Cardiac muscle cell (in vitro differentiated cells and primary cell): ENCODE measurements around the gene IP6K2. TPM values are rescaled to one million over a fixed set of nuclear protein-coding genes. Genes with fewer than 3 reads are reported as not detected.
"Not testable (repeated sequence)": the region's sequence is repeated elsewhere in the genome, so short reads cannot be mapped to it uniquely, and the experiment has no call there.

Source experiments
- DNase-seq, 2 donors: peaks; one replicate each; pipeline versions ENCODE4 v3.0.0 to v3.0.0-alpha.2; 2010 to 2017; ENCODE audit warnings: low read depth in 1 of 2, low spot score in 1 of 2
- H3K27ac ChIP-seq: fragments of 200-600 bp; sonication (generic); 2 replicates; pipeline ENCODE4 v1.5.1; 2016
- H3K27me3 ChIP-seq: fragments of 200-600 bp; sonication (generic); 2 replicates; pipeline ENCODE4 v1.6.0; 2016; ENCODE audit warnings: control low read depth
- H3K36me3 ChIP-seq: fragments of 200-600 bp; sonication (generic); 2 replicates; pipeline ENCODE4 v1.5.1; 2016; ENCODE audit warnings: control low read depth
- H3K4me1 ChIP-seq: fragments of 200-600 bp; sonication (generic); 2 replicates; pipeline ENCODE4 v1.8.1; 2017; ENCODE audit warnings: low read depth, mild to moderate bottlenecking, mixed run types
- H3K4me3 ChIP-seq: fragments of 200-600 bp; sonication (generic); 2 replicates; pipeline ENCODE4 v1.5.1; 2016; ENCODE audit warnings: mild to moderate bottlenecking
- H3K9me3 ChIP-seq: fragments of 200-600 bp; sonication (generic); 2 replicates; pipeline ENCODE4 v1.5.1; 2017; ENCODE audit warnings: low read depth, mild to moderate bottlenecking, control low read depth
- CTCF ChIP-seq: IDR thresholded peaks from 2 replicates; pipeline ENCODE4 v1.5.1; 2012; ENCODE audit warnings: low read depth, mild to moderate bottlenecking, low read length
- polyA plus RNA-seq: library from polyadenylated mRNA; unstranded; fragments of >200 nt; fragmentation: Nextera tagmentation; extraction: Ambion mirVana; gene quantifications from 2 replicates; pipeline ENCODE4 v1.2.1, GENCODE V29; 2016
- total RNA-seq: library from RNA; depleted of rRNA; stranded (reverse); fragments of >200 nt; gene quantifications from 2 replicates; pipeline ENCODE4 v1.2.3, GENCODE V29; 2016

IP6K2 gene
- total and polyA plus RNA-seq, 2 experiments from 2014 or later = 119 to 130 TPM

- Histone ChIP-seq H3K27me3 (no peaks in the 10 kb centered on the region), H3K36me3 (no peaks in the 10 kb centered on the region), H3K9me3 (no peaks in the 10 kb centered on the region), H3K27ac (peak overlapping the region; percentile 27), H3K4me3 (no peak overlapping the region), H3K4me1 (no peaks in the 10 kb centered on the region)
- peak; percentile 82 to 95 for DNase-seq
- TF ChIP-seq CTCF = peak; percentile 89
These were observed 23.2 kb upstream of the IP6K2 start for GRCh38 chr3:48739955-48740823.

DNA sequence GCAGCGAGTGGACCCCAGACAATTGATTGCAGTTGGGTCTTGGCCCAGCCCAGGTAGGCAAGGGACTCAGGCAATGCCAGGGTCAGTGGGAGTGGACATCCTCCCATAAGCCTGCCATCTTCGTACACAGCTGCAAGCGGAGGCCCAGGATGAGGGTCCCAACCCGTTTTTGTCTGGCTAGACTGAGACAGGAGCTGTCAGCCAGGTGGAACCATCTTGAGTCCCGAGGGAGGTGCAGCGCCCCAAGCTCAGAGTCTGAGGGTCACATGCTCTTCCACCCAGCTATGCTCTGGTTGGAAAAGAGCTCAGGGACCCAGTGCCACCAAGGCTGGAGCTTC is 22.6 kb upstream of the IP6K2 start:
- TF ChIP-seq CTCF = no peak
- no peaks in the 10 kb centered on the region for H3K27me3 ChIP-seq
- no peak overlapping the region for H3K4me3 ChIP-seq
- no peaks in the 10 kb centered on the region for H3K9me3 ChIP-seq
- no peak overlapping the region for H3K27ac ChIP-seq
- no peaks in the 10 kb centered on the region for H3K36me3 ChIP-seq
- no peaks in the 10 kb centered on the region for H3K4me1 ChIP-seq
- no peak for DNase-seq

DNA sequence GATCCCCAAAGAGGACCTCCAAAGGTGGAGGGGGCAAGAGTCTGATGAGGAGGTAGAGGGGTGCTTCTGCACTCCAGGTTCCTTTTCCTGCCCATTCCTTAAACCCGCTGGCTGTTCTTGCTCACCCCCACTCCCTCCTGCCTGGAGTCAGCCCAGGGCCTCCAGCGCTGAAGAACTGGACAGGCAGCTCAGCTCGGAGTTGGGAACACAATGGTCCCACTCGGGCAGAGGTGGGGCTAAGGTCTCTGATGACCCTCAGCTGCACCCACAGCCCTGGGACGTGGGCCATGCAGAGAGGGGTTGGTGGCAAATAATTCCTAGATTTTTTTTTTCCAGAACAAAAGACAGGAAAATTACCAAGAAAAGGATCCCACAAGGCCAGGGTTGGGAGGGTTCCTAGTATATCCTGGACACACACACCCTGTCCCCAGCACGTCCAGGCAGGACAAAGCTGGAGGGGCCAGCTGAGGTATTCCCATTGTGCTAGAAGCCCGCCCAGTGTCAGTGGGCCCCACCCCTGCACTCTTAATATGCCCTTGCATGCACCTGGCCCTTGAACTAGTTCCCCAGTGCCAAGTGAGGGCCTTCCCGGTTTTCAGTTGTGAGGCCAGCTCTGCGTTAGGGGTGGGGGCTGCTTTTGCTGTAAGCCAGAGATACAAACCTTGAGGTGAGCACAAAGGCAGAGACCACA is 22.1 kb upstream of the IP6K2 start:
- no peaks in the 10 kb centered on the region for H3K27me3 ChIP-seq
- no peak overlapping the region for H3K27ac ChIP-seq
- no peaks in the 10 kb centered on the region for H3K9me3 ChIP-seq
- H3K36me3 ChIP-seq = no peaks in the 10 kb centered on the region
- TF ChIP-seq CTCF = no peak
- H3K4me3 ChIP-seq = no peak overlapping the region
- no peaks in the 10 kb centered on the region for H3K4me1 ChIP-seq
- no peak for DNase-seq

DNA sequence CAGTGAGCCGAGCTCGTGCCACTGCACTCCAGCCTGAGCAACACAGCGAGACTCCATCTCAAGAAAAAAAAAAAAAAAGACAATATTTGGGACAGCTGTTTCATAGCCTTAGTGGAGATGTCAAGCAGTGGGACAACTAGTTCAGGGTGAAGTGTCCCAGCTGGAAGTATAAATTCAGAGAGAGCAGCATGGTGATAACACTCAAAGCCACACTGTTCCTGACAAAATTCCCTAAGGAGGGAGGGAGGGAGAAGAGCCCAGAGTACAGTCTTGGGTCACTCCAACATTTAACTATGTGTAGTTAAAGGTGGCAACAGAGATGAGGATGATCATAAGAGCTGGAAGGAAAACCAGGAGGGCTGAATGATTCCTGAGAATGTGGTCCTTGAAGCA is 21.1 kb upstream of the IP6K2 start:
- Histone ChIP-seq H3K4me3 (no peak overlapping the region), H3K9me3 (no peaks in the 10 kb centered on the region), H3K27me3 (no peaks in the 10 kb centered on the region), H3K4me1 (no peaks in the 10 kb centered on the region), H3K36me3 (no peaks in the 10 kb centered on the region), H3K27ac (no peak overlapping the region)
- no peak for TF ChIP-seq CTCF
- peak in 1 of 2 donors; percentile 41 for DNase-seq

DNA sequence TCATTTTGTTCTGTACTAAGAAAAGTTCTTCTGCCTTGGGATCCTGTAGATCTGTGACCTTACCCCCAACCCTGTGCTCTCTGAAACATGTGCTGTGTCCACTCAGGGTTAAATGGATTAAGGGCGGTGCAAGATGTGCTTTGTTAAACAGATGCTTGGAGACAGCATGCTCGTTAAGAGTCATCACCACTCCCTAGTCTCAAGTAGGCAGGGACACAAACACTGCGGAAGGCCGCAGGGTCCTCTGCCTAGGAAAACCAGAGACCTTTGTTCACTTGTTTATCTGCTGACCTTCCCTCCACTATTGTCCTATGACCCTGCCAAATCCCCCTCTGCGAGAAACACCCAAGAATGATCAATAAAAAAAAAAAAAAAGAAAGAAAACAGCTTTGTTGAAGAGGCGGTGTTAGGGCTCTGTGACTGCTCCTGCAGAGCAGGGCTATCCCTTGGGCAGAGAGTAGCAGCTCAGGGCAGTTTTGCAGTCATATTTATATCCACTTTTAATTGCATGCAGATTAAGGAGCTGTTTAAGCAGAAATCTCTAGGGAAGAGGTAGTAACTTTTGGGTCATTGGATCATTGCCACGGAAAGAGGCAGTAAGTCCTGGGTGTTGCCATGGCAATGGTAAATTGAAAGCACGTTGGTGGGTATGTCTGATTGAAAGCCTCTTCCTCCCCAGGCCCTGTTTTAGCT is 18.2 kb upstream of the IP6K2 start:
- H3K27me3 ChIP-seq, DNase-seq, H3K4me3 ChIP-seq, H3K9me3 ChIP-seq, H3K4me1 ChIP-seq, H3K27ac ChIP-seq, H3K36me3 ChIP-seq: not testable (repeated sequence)

DNA sequence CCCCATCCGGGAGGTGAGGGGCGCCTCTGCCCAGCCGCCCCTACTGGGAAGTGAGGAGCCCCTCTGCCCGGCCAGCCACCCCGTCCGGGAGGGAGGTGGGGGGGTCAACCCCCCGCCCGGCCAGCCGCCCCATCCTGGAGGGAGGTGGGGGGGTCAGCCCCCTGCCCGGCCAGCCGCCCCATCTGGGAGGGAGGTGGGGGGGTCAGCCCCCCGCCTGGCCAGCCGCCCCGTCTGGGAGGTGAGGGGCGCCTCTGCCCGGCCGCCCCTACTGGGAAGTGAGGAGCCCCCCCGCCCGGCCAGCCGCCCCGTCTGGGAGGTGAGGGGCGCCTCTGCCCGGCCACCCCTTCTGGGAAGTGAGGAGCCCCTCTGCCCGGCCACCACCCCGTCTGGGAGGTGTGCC is 17.5 kb upstream of the IP6K2 start:
- not testable (repeated sequence) for H3K9me3 ChIP-seq, H3K4me3 ChIP-seq, H3K27ac ChIP-seq, DNase-seq, H3K4me1 ChIP-seq, H3K27me3 ChIP-seq, H3K36me3 ChIP-seq

DNA sequence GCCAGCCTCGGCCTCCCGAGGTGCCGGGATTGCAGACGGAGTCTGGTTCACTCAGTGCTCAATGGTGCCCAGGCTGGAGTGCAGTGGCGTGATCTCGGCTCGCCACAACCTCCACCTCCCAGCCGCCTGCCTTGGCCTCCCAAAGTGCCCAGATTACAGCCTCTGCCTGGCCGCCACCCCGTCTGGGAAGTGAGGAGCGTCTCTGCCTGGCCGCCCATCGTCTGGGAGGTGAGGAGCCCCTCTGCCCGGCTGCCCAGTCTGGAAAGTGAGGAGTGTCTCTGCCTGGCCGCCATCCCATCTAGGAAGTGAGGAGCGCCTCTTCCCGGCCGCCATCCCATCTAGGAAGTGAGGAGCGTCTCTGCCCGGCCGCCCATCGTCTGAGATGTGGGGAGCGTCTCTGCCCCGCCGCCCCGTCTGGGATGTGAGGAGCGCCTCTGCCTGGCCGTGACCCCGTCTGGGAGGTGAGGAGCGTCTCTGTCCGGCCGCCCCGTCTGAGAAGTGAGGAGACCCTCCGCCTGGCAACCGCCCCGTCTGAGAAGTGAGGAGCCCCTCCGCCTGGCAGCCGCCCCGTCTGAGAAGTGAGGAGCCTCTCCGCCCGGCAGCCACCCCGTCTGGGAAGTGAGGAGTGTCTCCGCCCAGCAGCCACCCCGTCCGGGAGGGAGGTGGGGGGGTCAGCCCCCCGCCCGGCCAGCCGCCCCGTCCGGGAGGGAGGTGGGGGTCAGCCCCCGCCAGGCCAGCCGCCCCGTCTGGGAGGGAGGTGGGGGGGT is 16.9 kb upstream of the IP6K2 start:
- not testable (repeated sequence) for H3K27ac ChIP-seq, H3K36me3 ChIP-seq, H3K9me3 ChIP-seq, H3K4me1 ChIP-seq, H3K27me3 ChIP-seq, DNase-seq, H3K4me3 ChIP-seq
